ENCODE data around the gene GJA10.

GJA10 gene

DNA sequence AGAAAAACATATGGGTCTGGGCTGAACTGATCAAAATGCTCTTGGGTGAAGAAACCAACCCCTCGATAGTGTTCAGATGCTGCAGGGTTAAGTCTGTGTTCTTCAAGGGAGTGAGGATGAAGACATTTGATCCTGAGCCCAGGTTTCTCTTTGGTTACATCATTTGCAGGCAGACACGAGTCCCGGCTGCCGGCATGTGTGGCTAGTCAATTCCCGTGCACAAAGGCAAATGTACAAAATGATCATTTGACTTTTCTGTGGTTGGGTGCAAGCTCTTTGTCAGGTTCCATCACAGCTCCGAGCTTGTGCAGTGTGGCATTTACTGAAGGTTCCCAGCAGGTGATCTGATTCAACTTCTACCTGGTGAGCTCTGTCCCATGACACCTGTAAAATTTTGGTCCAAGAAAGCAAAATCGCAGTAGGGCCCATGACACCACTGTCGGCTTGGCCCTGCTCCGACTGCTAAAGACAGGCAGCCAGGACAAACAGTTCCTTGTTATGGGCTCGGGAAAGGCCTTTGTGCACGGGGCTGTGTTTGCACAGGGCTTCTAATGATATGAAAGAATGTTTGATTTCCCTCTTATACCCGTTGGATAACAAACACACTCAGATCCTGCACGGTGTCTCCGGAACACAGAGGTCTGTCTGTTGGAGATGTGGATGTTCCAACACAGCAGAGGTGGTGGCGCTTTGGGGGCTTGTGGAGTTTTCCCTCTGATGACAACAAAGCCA lies 46.9 kb downstream of the GJA10 start:
- intact Hi-C loops (cut with DNase I), result loop anchor here (5.0 kb wide), 1 partner anchor 536 kb away; no protein-coding TSS in a partner anchor
- peak in 41 of 42 donors; percentile 40 to 83 (median 63) for DNase-seq

DNA sequence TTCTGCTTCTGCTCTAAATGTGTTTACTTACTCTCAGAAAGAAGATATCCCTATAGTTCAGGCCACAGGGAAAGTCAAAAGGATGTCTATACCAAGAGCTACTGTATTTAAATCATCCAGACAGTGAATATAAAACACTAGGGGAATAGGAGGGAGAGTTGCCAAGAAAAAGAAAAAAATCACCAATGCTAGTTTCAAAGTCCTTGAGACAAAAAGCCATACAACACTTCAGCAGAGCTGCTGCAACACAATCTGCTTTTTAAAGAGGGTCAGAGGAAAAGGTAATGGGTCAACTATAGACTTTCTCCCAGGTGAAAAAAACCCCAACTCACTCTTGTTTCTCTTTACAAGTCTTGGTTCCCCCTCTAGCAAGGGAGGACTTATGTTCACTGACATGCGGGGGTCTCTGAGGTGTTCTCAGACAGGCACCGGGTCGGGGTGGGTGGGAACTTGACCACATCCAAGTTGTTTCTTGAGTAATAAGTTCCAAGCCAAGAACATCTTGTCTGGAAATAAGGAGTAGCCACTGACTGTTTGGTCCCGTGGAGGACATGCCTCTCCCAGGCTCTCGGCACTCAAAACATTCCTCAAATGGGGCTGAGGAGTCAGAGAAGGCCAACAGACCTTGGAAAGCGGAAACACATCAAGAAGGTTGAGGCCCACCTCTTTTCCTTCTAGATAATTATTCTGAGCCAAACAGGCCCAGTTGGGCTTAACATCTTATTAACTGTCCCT lies 47.7 kb downstream of the GJA10 start:
- no peak for DNase-seq
- intact Hi-C loops (cut with DNase I), result loop anchor here (2.0 to 5.0 kb wide), 2 partner anchors 355 to 535 kb away; partner anchors contain the start of gene BACH2

DNA sequence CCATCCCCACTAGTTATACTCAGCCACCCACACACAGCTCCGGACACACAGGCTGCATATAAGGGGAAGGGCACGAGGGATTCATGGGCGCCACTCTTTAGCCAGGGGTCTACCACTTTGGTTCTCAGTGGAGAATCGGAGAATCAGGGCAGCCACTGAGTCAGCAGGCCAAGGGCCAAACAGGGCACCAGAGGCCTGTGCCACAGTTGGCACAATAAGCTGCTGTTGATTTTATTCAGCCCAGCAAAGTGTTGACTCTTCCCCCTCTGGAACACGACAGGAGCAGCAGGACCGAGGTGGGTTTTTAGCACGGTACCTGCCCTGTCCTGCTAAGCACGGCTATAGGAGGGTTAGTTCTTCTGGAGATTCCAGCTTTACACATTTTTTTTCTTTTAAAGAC lies 48.3 kb downstream of the GJA10 start:
- intact Hi-C loops (cut with DNase I), result loop anchor here (2.0 to 5.0 kb wide), 2 partner anchors 354 to 535 kb away; partner anchors contain the start of gene BACH2
- DNase-seq, result no peak

DNA sequence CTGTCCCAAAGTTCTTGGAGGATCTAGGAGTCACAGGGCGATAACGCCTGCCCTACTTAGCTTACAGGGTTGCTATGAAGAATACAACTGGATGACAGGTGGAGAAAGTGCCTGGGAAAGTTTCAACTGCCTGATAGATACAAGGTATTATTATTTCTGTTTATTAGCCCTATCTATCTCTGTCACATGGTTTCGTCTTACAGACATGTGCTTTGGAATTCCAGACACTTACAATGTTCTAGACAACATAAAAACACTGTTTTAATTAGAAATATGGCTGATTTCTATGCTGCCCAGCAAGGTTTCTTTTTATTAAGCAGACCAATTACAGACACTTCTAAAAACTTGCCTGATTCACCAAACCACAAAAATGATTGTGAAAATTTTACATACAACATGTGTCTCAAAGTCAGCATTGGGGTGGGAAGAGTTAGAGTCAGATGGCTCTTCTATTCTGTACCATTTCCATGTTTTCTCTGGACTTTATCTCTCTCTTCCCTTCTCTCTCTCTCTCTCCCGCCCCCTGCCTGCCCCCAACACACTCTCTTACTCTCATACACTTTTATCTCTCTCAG lies 50.0 kb downstream of the GJA10 start:
- no peak for DNase-seq
- intact Hi-C loops (cut with DNase I), result loop anchor here (5.0 kb wide), 1 partner anchor 533 kb away; no protein-coding TSS in a partner anchor

DNA sequence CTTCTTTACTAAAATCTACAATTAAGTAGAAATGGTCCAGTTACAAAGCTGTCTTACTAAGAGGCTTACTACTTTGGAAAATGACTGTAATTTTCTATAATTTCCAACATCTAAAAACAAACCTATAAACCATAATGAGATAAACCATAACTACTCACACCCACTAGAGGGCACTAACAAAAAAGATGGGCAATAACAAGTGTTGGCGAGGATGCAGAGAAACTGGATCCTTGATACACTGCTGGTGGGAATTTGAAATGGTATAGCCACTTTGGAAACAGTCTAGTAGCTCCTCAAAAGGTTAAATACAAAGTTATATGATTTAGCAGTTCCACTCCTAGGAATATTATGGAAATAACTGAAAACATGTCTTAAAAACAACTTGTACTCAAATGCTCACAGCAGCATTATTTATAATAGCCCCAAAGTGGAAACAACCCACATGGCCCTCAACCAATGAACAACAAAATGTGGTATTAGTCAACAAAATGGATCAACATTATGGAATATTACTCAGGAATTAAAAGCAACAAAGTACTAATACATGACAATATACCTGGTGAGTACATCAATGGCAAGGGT lies 50.6 kb downstream of the GJA10 start:
- intact Hi-C loops (cut with DNase I), result loop anchor here (5.0 kb wide), 1 partner anchor 532 kb away; no protein-coding TSS in a partner anchor
- no peak for DNase-seq
